NCI-H774 (cell line): Measurements from ENCODE around the gene SCN9A.
"Not testable (repeated sequence)": the region's sequence is repeated elsewhere in the genome, so short reads cannot be mapped to it uniquely, and the experiment has no call there.

Experiments used
- DNase-seq: peaks from one replicate; lab custom pipeline; 2025; lab: John Stamatoyannopoulos, UW

The SCN9A gene

GRCh38 chr2:166240387-166241313 is 135.1 kb downstream of the SCN9A start:
- DNase-seq: no peak

- DNase-seq: no peak
These were observed 136.2 kb downstream of the SCN9A start for GRCh38 chr2:166239548-166239947.

GRCh38 chr2:166238176-166238575 is 137.6 kb downstream of the SCN9A start:
- DNase-seq: no peak

GRCh38 chr2:166234112-166234846 is 141.5 kb downstream of the SCN9A start:
- DNase-seq: no peak

- no peak for DNase-seq
These were observed 142.5 kb downstream of the SCN9A start for GRCh38 chr2:166233244-166233643.

GRCh38 chr2:166230724-166231070 is 145.0 kb downstream of the SCN9A start:
- DNase-seq: no peak

GRCh38 chr2:166230024-166230723 is 145.6 kb downstream of the SCN9A start:
- DNase-seq: no peak

- no peak for DNase-seq
These were observed 146.1 kb downstream of the SCN9A start for GRCh38 chr2:166229678-166230023.

GRCh38 chr2:166224197-166224596 is 151.5 kb downstream of the SCN9A start:
- no peak for DNase-seq

GRCh38 chr2:166223298-166223697 is 152.4 kb downstream of the SCN9A start:
- no peak for DNase-seq

GRCh38 chr2:166211079-166211478 is 164.7 kb downstream of the SCN9A start:
- DNase-seq: no peak

GRCh38 chr2:166209944-166210343 is 165.8 kb downstream of the SCN9A start:
- DNase-seq: not testable (repeated sequence)

- not testable (repeated sequence) for DNase-seq
These were observed 166.4 kb downstream of the SCN9A start for GRCh38 chr2:166209367-166209766.

- DNase-seq: not testable (repeated sequence)
These were observed 169.6 kb downstream of the SCN9A start for GRCh38 chr2:166206153-166206552.

- DNase-seq: no peak
These were observed 173.0 kb downstream of the SCN9A start for GRCh38 chr2:166202778-166203177.

- DNase-seq: no peak
These were observed 178.3 kb downstream of the SCN9A start for GRCh38 chr2:166197446-166197845.

- DNase-seq: no peak
These were observed 182.3 kb downstream of the SCN9A start for GRCh38 chr2:166193407-166193806.

GRCh38 chr2:166188084-166188483 is 187.7 kb downstream of the SCN9A start:
- no peak for DNase-seq

GRCh38 chr2:166184789-166185188 is 191.0 kb downstream of the SCN9A start:
- DNase-seq: no peak

GRCh38 chr2:166181813-166182154 is 194.0 kb downstream of the SCN9A start:
- no peak for DNase-seq

- DNase-seq: peak; percentile 33
These were observed 194.6 kb downstream of the SCN9A start for GRCh38 chr2:166180951-166181812.

GRCh38 chr2:166179201-166179600 is 196.5 kb downstream of the SCN9A start:
- no peak for DNase-seq
